ENCODE results near the gene TLE5. TPM values are rescaled to one million over a fixed set of nuclear protein-coding genes. Genes with fewer than 3 reads are reported as not detected.

TLE5 gene
- total RNA-seq, 4 donors from 2014 or later = 449 to 1,111 (median 479) TPM

DNA sequence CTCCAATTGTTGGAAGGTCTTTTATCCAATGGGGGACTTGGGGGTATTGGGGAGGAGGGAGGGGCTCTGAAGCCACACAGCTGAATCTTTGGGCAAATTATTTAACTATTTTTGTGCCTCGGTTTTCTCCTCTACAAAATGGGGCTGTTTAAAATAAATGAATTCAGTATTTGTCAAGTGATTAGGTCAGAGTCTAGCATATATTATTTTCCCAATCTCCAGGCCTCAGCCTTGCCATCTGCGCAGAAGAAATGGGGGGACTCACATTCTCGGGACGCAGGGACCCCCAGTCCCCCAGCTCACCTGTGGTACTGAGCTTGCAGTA, 1.5 kb downstream of the TLE5 start:
- DNase-seq (ENCODE audit: low spot score in 2 of 2) = no peak
- H3K36me3 ChIP-seq = peaks cover 0 to 42% (median 13%) of the 10 kb centered on the region in 3 donors
- H3K4me3 ChIP-seq = peak overlapping the region; percentile 73 to 97 (median 86)
- peak overlapping the region; percentile 93 to 99 (median 96) for H3K27ac ChIP-seq
- no peaks in the 10 kb centered on the region for H3K9me3 ChIP-seq
- WGBS, 2 donors = 10 to 39% methylated on average over 4 of the region's 4 CpGs
- TF ChIP-seq EP300 (IDR thresholded peaks at IDR 0.05) (no peak), POLR2A (IDR thresholded peaks at IDR 0.05) (no peak)
- TF ChIP-seq, protein P1, sequence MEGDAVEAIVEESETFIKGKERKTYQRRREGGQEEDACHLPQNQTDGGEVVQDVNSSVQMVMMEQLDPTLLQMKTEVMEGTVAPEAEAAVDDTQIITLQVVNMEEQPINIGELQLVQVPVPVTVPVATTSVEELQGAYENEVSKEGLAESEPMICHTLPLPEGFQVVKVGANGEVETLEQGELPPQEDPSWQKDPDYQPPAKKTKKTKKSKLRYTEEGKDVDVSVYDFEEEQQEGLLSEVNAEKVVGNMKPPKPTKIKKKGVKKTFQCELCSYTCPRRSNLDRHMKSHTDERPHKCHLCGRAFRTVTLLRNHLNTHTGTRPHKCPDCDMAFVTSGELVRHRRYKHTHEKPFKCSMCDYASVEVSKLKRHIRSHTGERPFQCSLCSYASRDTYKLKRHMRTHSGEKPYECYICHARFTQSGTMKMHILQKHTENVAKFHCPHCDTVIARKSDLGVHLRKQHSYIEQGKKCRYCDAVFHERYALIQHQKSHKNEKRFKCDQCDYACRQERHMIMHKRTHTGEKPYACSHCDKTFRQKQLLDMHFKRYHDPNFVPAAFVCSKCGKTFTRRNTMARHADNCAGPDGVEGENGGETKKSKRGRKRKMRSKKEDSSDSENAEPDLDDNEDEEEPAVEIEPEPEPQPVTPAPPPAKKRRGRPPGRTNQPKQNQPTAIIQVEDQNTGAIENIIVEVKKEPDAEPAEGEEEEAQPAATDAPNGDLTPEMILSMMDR (IDR thresholded peaks at IDR 0.05) = no peak
- no peaks in the 10 kb centered on the region for H3K27me3 ChIP-seq
- H3K4me1 ChIP-seq = peaks cover 0 to 67% (median 37%) of the 10 kb centered on the region in 4 donors

DNA sequence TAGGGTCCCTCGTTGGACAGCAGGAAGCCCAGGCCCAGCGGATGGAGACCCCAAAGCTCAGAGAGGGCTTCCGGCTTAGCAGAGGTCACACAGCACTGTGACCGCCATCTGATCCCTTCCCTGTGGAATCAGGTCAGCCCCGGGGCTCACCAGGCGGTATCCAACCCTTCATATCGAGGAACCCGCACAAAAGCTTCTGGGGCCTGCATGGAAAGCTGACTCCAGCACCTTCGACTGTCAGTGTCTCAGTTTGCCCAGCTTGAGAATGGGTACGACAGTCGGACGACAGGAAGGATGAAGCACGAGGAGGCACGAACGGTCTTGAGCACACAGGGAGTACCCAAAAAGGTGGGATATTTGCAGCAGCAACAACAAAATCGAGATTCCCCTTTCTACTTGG, 2.6 kb downstream of the TLE5 start:
- no peak for DNase-seq (ENCODE audit: low spot score in 2 of 2)
- Histone ChIP-seq H3K27ac (peak overlapping the region in 2 of 4 donors; percentile 99), H3K4me3 (no peak overlapping the region), H3K36me3 (peaks cover 0 to 54% (median 22%) of the 10 kb centered on the region in 3 donors), H3K9me3 (no peaks in the 10 kb centered on the region), H3K4me1 (peaks cover 0 to 78% (median 42%) of the 10 kb centered on the region in 4 donors), H3K27me3 (no peaks in the 10 kb centered on the region)
- no peak for TF ChIP-seq POLR2A (IDR thresholded peaks at IDR 0.05)
- TF ChIP-seq EP300 (IDR thresholded peaks at IDR 0.05) = no peak
- 86 to 90% methylated on average over 16 of the region's 16 CpGs for WGBS, 2 donors

DNA sequence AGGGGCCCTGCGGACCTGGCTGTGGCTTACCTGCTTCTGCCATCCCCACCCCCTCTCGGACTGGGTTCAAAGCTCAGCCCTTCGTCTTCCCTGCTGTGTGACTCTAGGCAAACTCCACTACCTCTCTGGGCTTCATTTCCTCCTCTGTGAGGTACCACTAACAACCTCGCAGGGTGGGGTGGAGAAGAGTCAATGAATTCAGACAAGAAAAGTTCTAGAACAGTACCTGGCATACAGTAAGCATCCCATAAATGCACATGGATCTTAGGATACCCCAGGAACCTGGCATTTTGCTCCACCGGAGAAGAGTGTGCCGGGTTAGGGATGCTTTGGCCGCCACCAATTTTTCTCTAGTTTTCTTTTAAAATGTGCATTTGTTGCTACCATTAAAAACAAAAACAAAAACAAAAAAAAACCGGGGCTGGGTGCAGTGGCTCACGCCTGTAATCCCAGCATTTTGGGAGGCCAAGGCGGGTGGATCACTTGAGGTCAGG, 3.4 kb downstream of the TLE5 start:
- TF ChIP-seq POLR2A (IDR thresholded peaks at IDR 0.05) = no peak
- TF ChIP-seq EP300 (IDR thresholded peaks at IDR 0.05) = no peak
- TF ChIP-seq, protein P1 (IDR thresholded peaks at IDR 0.05) = no peak
- Histone ChIP-seq H3K27ac (peak overlapping the region in 3 of 4 donors; percentile 62 to 99 (median 91)), H3K36me3 (peaks cover 0 to 62% (median 22%) of the 10 kb centered on the region in 3 donors), H3K9me3 (no peaks in the 10 kb centered on the region), H3K27me3 (no peaks in the 10 kb centered on the region), H3K4me3 (no peak overlapping the region), H3K4me1 (peaks cover 0 to 86% (median 42%) of the 10 kb centered on the region in 4 donors)
- 87 to 93% methylated on average over 10 of the region's 10 CpGs for WGBS, 2 donors
- DNase-seq (ENCODE audit: low spot score in 2 of 2) = no peak

DNA sequence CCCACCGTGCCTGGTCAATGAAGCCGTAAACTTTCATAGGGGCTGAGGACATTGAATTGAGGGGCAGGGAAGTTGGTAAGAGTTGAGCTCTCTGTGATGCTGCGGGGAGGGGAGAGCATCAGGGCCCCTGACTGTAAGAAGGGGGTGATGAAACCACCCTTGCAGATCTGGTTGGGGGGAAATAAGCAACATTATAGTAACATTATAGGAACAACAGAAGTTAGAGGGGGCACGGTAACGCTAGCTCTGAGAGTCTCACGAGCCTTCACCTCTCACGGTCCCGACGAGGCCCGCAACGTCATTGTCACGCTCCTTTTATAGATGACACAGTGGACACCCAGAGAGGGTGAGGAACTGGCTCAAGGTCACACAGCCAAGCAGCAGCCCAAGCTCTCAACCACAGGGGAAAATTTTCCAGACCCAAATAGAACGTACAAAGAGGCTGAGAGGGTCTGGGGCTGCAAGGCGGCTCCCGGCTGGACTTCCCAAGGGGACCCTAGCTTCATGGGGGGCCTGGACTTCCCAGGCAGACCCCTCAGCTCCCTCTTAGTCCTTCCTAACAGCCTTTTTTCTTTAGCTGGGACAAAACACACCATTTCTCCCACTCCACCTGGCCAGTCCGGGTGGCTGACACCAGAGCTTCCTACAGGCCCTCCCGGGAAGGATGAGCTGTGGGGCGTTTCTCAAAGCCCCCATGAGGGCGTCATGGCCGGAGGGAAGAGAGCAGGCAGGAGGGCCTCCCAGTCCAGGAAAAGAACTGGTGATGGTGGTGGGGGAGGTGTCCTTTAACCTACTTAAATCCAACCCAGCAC, 4.1 kb downstream of the TLE5 start:
- H3K36me3 ChIP-seq = peaks cover 0 to 68% (median 22%) of the 10 kb centered on the region in 3 donors
- peaks cover 0 to 88% (median 41%) of the 10 kb centered on the region in 4 donors for H3K4me1 ChIP-seq
- DNase-seq (ENCODE audit: low spot score in 2 of 2) = no peak
- H3K4me3 ChIP-seq = peak overlapping the region in 1 of 4 donors; percentile 10
- WGBS, 2 donors = 75 to 80% methylated on average over 20 of the region's 20 CpGs
- H3K27ac ChIP-seq = peak overlapping the region; percentile 62 to 99 (median 78)
- H3K27me3 ChIP-seq = no peaks in the 10 kb centered on the region
- H3K9me3 ChIP-seq = no peaks in the 10 kb centered on the region
- TF ChIP-seq POLR2A (IDR thresholded peaks at IDR 0.05) = no peak
- TF ChIP-seq EP300 (IDR thresholded peaks at IDR 0.05) = no peak
- TF ChIP-seq, protein P1 (IDR thresholded peaks at IDR 0.05) = no peak

DNA sequence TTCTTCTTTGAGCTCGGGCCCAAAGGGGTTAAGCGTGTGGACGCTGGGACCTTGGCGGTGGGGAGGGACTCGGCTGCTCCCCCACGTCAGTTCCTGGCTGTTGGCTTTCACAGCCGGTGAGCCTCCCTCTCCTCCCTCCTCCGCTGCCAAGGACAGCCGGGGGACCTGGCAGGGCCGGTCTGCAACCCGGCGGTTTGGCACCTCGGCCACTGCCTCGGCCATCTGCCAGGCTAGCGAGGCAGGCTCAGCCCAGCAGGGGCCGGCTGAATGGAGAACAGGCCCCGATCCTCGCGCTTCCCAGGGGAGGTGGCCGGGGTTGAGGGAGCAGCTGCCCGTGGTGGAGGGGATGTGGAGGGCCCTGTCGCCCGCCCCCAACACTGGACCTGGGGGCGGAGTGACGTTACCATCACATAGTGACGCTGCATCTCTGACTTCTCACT, 5.0 kb downstream of the TLE5 start:
- H3K27me3 ChIP-seq = no peaks in the 10 kb centered on the region
- TF ChIP-seq EP300 (IDR thresholded peaks at IDR 0.05) (peak in 1 of 2 donors; percentile 81), POLR2A (IDR thresholded peaks at IDR 0.05) (peak in 1 of 2 donors; percentile 5)
- TF ChIP-seq, protein P1 (IDR thresholded peaks at IDR 0.05) = peak in 1 of 5 experiments; percentile 35
- H3K4me1 ChIP-seq = peaks cover 0 to 81% (median 35%) of the 10 kb centered on the region in 4 donors
- H3K36me3 ChIP-seq = peaks cover 0 to 71% (median 22%) of the 10 kb centered on the region in 3 donors
- DNase-seq (ENCODE audit: low spot score in 2 of 2) = peak; percentile 69 to 77
- H3K9me3 ChIP-seq = no peaks in the 10 kb centered on the region
- WGBS, 2 donors = 17 to 44% methylated on average over 17 to 26 of the region's 26 CpGs
- H3K4me3 ChIP-seq = peak overlapping the region in 1 of 4 donors; percentile 10
- H3K27ac ChIP-seq = peak overlapping the region; percentile 62 to 99 (median 78)

All from tibial nerve (tissue), 4 donors.